Endothelial cell (in vitro differentiated cells): Measurements from ENCODE around the gene GABRR1. TPM values are rescaled to one million over a fixed set of nuclear protein-coding genes. Genes with fewer than 3 reads are reported as not detected.

Source experiments
- DNase-seq: peaks from one replicate; pipeline ENCODE4 v3.0.0; 2021; ENCODE audit warnings: low spot score
- H3K27ac Mint-ChIP-seq: one replicate; pipeline ENCODE4 v1.8.0; 2021; ENCODE audit warnings: mixed read lengths, inconsistent platforms; ENCODE audit not compliant: unreplicated experiment
- H3K27me3 Mint-ChIP-seq: one replicate; pipeline ENCODE4 v1.8.0; 2021; ENCODE audit warnings: mild to moderate bottlenecking, moderate library complexity, mixed read lengths, inconsistent platforms; ENCODE audit not compliant: unreplicated experiment
- H3K36me3 Mint-ChIP-seq: one replicate; pipeline ENCODE4 v1.8.0; 2021; ENCODE audit warnings: mild to moderate bottlenecking, low read depth, mixed read lengths, inconsistent platforms; ENCODE audit not compliant: unreplicated experiment
- H3K4me1 Mint-ChIP-seq: one replicate; pipeline ENCODE4 v1.8.0; 2021; ENCODE audit warnings: mild to moderate bottlenecking, mixed read lengths, inconsistent platforms; ENCODE audit not compliant: unreplicated experiment
- H3K4me3 Mint-ChIP-seq: one replicate; pipeline ENCODE4 v1.8.0; 2021; ENCODE audit warnings: mild to moderate bottlenecking, mixed read lengths, inconsistent platforms; ENCODE audit not compliant: unreplicated experiment
- H3K9me3 Mint-ChIP-seq: one replicate; pipeline ENCODE4 v1.8.0; 2021; ENCODE audit warnings: mixed read lengths, inconsistent platforms; ENCODE audit not compliant: unreplicated experiment
- total RNA-seq: library from RNA; stranded (reverse); fragmentation: NEBNext Ultra II Directional; extraction: Animal tissue kit (Norgen Biotek cat#: 25700); gene quantifications from one replicate; pipeline ENCODE4 v1.2.1, GENCODE V29; 2021; ENCODE audit not compliant: unreplicated experiment
- TF ChIP-seq, protein P1 (sequence below): fragments of 200-600 bp; sonication (generic); IDR thresholded peaks from one replicate; pipeline ENCODE4 v1.5.0; 2021; ENCODE audit warnings: antibody characterized with exemption; ENCODE audit not compliant: unreplicated experiment

Gene GABRR1
- total RNA-seq, 1 donor from 2014 or later, result not detected

DNA sequence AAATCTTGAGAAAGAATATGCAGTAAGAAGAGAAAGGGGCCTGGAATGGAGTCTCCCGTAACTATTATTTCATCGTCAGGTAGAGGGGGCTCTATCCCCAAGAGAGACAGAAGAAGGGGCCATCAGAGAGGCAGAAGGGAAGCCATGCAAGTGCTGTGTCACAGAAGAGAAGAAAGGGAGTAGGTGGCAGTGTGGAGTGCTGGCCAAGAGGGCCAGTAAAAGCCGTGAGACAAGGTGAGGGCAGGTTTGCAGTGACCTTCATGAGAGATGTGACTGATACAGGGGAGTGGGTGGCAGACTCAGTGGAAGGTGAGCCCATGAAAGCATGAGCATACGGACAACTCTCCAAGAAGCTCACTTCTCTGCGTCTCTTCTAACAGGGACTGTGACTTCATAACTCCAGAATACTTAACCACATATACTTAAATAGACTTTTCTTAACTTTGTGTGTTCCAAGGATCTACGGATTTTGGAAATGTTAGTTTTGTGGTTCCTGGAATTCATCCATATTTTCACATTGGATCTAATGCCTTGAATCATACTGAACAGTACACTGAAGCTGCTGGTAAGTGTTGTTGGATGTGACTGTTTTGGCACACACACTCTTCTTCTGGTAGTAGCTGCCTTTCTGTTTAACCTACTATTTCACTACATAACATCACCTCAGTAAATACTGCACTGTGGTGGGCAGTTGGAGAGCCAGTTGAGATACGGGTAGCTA is 55.7 kb downstream of the GABRR1 start:
- TF ChIP-seq, protein P1, sequence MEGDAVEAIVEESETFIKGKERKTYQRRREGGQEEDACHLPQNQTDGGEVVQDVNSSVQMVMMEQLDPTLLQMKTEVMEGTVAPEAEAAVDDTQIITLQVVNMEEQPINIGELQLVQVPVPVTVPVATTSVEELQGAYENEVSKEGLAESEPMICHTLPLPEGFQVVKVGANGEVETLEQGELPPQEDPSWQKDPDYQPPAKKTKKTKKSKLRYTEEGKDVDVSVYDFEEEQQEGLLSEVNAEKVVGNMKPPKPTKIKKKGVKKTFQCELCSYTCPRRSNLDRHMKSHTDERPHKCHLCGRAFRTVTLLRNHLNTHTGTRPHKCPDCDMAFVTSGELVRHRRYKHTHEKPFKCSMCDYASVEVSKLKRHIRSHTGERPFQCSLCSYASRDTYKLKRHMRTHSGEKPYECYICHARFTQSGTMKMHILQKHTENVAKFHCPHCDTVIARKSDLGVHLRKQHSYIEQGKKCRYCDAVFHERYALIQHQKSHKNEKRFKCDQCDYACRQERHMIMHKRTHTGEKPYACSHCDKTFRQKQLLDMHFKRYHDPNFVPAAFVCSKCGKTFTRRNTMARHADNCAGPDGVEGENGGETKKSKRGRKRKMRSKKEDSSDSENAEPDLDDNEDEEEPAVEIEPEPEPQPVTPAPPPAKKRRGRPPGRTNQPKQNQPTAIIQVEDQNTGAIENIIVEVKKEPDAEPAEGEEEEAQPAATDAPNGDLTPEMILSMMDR, result no peak
- no peak overlapping the region for H3K4me3 Mint-ChIP-seq
- no peaks in the 10 kb centered on the region for H3K9me3 Mint-ChIP-seq
- H3K27me3 Mint-ChIP-seq, result peaks cover 2% of the 10 kb centered on the region
- no peak for DNase-seq
- no peaks in the 10 kb centered on the region for H3K4me1 Mint-ChIP-seq
- H3K36me3 Mint-ChIP-seq, result no peaks in the 10 kb centered on the region
- H3K27ac Mint-ChIP-seq, result no peak overlapping the region

DNA sequence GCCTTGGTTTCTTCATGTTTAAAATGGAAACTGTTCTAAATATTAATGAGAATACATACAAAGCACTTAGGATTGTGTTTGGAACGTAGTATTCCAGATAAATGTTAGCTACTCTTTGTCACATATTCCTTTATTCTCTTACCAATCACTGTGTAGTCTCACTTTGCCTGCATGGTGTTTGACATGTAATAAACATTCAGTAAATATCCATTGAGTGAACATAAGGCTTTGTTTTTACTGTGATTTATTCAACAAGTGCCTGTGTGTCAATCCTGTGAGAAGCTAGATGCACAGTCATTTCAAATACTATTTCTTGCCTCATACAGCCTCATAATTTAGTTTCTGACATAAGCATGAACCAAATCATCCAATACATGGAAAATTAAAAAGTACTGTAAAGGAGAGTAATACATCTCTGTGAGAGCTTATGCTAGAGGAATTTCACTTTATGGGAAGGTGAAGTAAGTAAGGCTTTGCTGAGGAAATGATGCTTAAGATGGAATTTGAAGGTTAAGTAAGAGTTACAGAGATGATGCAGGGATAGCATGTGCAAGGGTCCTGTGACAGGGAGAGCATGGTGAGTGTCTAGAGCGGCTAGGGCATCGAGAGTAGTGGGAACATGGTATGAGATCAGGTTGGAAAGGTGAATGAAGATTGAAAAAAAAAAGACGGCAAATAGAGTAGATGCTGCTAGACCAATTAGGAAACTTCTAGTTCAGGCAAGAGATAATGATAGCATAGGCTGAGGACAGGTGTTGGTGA is 56.6 kb downstream of the GABRR1 start:
- TF ChIP-seq, protein P1, result no peak
- no peak for DNase-seq
- H3K36me3 Mint-ChIP-seq, result no peaks in the 10 kb centered on the region
- no peaks in the 10 kb centered on the region for H3K9me3 Mint-ChIP-seq
- no peak overlapping the region for H3K27ac Mint-ChIP-seq
- H3K4me3 Mint-ChIP-seq, result no peak overlapping the region
- peaks cover 2% of the 10 kb centered on the region for H3K27me3 Mint-ChIP-seq
- no peaks in the 10 kb centered on the region for H3K4me1 Mint-ChIP-seq

DNA sequence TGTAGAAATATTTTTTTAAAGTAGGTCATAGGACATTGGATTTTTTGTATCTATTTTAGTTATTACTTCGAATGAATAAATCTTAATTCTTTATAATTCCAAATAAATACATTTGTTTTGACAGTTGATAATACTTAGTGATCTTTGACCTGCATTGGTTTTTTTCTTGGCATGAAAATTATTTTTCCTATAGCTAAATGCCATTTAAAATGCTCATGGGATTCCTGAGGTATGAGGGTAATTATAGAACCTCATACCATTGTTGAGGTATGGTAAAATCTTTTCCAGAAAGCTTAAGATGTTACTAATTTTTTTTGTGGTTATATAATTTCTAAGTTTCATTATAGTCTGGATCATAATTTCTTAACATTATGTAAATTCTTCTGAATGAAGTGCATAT is 63.0 kb downstream of the GABRR1 start:
- H3K4me3 Mint-ChIP-seq, result no peak overlapping the region
- TF ChIP-seq, protein P1, result no peak
- H3K27ac Mint-ChIP-seq, result no peak overlapping the region
- DNase-seq, result no peak
- no peaks in the 10 kb centered on the region for H3K9me3 Mint-ChIP-seq
- H3K36me3 Mint-ChIP-seq, result no peaks in the 10 kb centered on the region
- H3K4me1 Mint-ChIP-seq, result no peaks in the 10 kb centered on the region
- no peaks in the 10 kb centered on the region for H3K27me3 Mint-ChIP-seq

- Mint-ChIP-seq H3K4me3 (no peak overlapping the region), H3K27me3 (no peaks in the 10 kb centered on the region), H3K27ac (no peak overlapping the region), H3K4me1 (no peaks in the 10 kb centered on the region), H3K9me3 (no peaks in the 10 kb centered on the region), H3K36me3 (no peaks in the 10 kb centered on the region)
- no peak for DNase-seq
- TF ChIP-seq, protein P1, result no peak
Observed at GRCh38 chr6:89148016-89148750, 69.0 kb downstream of the GABRR1 start.
